Liver (tissue), 3 donors: ENCODE results near the gene SNX18.

Experiments
- CTCF ChIP-seq: fragments of 150-350 bp; IDR thresholded peaks from 2 replicates; pipeline ENCODE4 v1.5.1; 2017; ENCODE audit warnings: improper control_type of control experiment, low read depth, low read length; ENCODE audit not compliant: missing input control
- EGR1 ChIP-seq, 2 donors: IDR thresholded peaks; 2 replicates each; pipeline ENCODE4 v1.6.1; 2016 to 2018; ENCODE audit warnings: antibody characterized with exemption in 2 of 2, low read depth in 2 of 2
- GABPA ChIP-seq, 2 donors: IDR thresholded peaks in 1 of 2; conservative IDR thresholded peaks in 1 of 2; 2 replicates each; pipeline ENCODE4 v1.6.1; 2016; ENCODE audit warnings: antibody characterized with exemption in 2 of 2, mild to moderate bottlenecking in 1 of 2, moderate library complexity in 1 of 2
- REST ChIP-seq: IDR thresholded peaks from 2 replicates; pipeline ENCODE4 v1.6.1; 2016; ENCODE audit warnings: antibody characterized with exemption, mild to moderate bottlenecking
- SP1 ChIP-seq: IDR thresholded peaks from 2 replicates; pipeline ENCODE4 v1.6.1; 2018; ENCODE audit warnings: antibody characterized with exemption, mild to moderate bottlenecking
- donor health status: healthy.
- donor health status: healthy.

- TF ChIP-seq CTCF (no peak), REST (no peak), GABPA (IDR thresholded peaks at IDR 0.05 in 1 of 2, conservative IDR thresholded peaks at IDR 0.05 in 1 of 2) (no peak), EGR1 (IDR thresholded peaks at IDR 0.05; ENCODE audit: low read depth in 2 of 2) (no peak), SP1 (no peak)
Observed at GRCh38 chr5:54545796-54546195, 28.2 kb downstream of the SNX18 start.
